Epithelial cell of prostate (primary cell): ENCODE results near the gene PTCRA.
A peak's percentile ranks its signal among the peaks of the same experiment; 100 is the strongest.
"Not testable (repeated sequence)": the region's sequence is repeated elsewhere in the genome, so short reads cannot be mapped to it uniquely, and the experiment has no call there.

ENCODE experiments used
- DNase-seq: peaks from one replicate; pipeline ENCODE4 v3.0.0-alpha.2; 2011; ENCODE audit warnings: low read depth, low spot score
- H3K27ac ChIP-seq: fragments of 450-650 bp; 2 replicates; pipeline ENCODE4 v1.5.1; 2017; ENCODE audit warnings: mild to moderate bottlenecking

PTCRA gene

GRCh38 chr6:42915732-42916131 is at the start of gene PTCRA:
PTCRA (plus strand) TSS chr6:42916053; CDS start chr6:42916070, 17 bp downstream.
- no peak within 1 kb of the TSS for H3K27ac ChIP-seq
- no peak for DNase-seq

GRCh38 chr6:42870145-42870936 is 45.5 kb upstream of the PTCRA start:
- DNase-seq = no peak
- H3K27ac ChIP-seq = no peak overlapping the region

GRCh38 chr6:42871711-42872110 is 44.1 kb upstream of the PTCRA start:
- no peak overlapping the region for H3K27ac ChIP-seq
- no peak for DNase-seq

- H3K27ac ChIP-seq = no peak overlapping the region
- no peak for DNase-seq
These were observed 42.5 kb upstream of the PTCRA start for GRCh38 chr6:42873313-42873712.

- DNase-seq = no peak
- H3K27ac ChIP-seq = peak overlapping the region; percentile 23
These were observed 38.2 kb upstream of the PTCRA start for GRCh38 chr6:42877695-42878094.

- H3K27ac ChIP-seq = peak within 1 kb of the TSS; percentile 86
- peak; percentile 37 for DNase-seq
These were observed 36.2 kb upstream of the PTCRA start, which contains the start of gene RPL7L1 for GRCh38 chr6:42879372-42880239. RPL7L1 (plus strand) TSS chr6:42879616; CDS start chr6:42879911, 295 bp downstream.

GRCh38 chr6:42880240-42880817 is 35.5 kb upstream of the PTCRA start:
- not testable (repeated sequence) for DNase-seq
- peak overlapping the region; percentile 86 for H3K27ac ChIP-seq

GRCh38 chr6:42880871-42881270 is 35.0 kb upstream of the PTCRA start:
- H3K27ac ChIP-seq = peak overlapping the region; percentile 86
- DNase-seq = not testable (repeated sequence)

GRCh38 chr6:42885702-42886101 is 30.2 kb upstream of the PTCRA start:
- H3K27ac ChIP-seq = no peak overlapping the region
- no peak for DNase-seq

GRCh38 chr6:42888201-42888600 is 27.7 kb upstream of the PTCRA start:
- H3K27ac ChIP-seq = peak overlapping the region; percentile 100
- DNase-seq = not testable (repeated sequence)

- H3K27ac ChIP-seq = peak overlapping the region; percentile 100
- no peak for DNase-seq
These were observed 26.0 kb upstream of the PTCRA start for GRCh38 chr6:42889815-42890214.

GRCh38 chr6:42890311-42891198 is 25.3 kb upstream of the PTCRA start:
- H3K27ac ChIP-seq = peak overlapping the region; percentile 100
- peak; percentile 92 for DNase-seq

GRCh38 chr6:42891199-42891722 is 24.6 kb upstream of the PTCRA start:
- no peak for DNase-seq
- peak overlapping the region; percentile 100 for H3K27ac ChIP-seq

GRCh38 chr6:42894041-42894828 is 21.6 kb upstream of the PTCRA start:
- H3K27ac ChIP-seq, DNase-seq: not testable (repeated sequence)

- DNase-seq = no peak
- H3K27ac ChIP-seq = no peak overlapping the region
These were observed 19.6 kb upstream of the PTCRA start for GRCh38 chr6:42896178-42896719.

- no peak for DNase-seq
- no peak overlapping the region for H3K27ac ChIP-seq
These were observed 16.9 kb upstream of the PTCRA start for GRCh38 chr6:42898891-42899361.

- no peak for DNase-seq
- no peak overlapping the region for H3K27ac ChIP-seq
These were observed 16.0 kb upstream of the PTCRA start for GRCh38 chr6:42899871-42900270.

GRCh38 chr6:42901538-42901957 is 14.3 kb upstream of the PTCRA start:
- DNase-seq = peak; percentile 14
- no peak overlapping the region for H3K27ac ChIP-seq
